ENCODE measurements around the gene OTUD4.
"Not testable (repeated sequence)": the region's sequence is repeated elsewhere in the genome, so short reads cannot be mapped to it uniquely, and the experiment has no call there.

OTUD4 gene

DNA sequence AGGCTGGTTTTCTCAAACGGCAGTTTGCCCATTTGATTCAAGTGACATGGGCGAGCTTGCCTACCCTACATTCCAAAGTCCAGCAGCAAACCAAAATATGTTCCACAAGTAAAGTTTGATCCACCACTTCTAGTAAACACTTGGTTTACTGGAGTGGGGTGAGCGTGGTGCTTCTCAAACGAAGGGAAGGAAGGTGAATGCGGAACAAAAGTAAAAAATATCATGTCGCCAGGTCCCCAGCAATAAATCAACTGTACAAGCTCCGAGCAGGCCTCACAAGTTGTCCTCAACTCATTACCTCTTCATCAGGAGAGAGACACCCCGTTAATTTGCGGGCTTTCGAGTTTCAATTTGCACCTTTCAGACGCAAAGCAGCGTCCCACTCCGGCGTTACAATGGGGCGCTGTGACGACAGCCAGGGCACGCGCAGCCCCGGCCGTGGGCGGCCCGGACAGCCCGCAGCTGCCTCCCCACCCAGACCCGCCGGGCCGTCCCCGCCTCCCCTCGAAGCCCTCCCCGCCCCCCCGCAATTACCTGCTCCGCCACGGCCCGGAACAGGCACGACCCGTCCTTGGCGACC is 1.0 kb downstream of the OTUD4 start:
- peak; percentile 79 to 82 for DNase-seq

DNA sequence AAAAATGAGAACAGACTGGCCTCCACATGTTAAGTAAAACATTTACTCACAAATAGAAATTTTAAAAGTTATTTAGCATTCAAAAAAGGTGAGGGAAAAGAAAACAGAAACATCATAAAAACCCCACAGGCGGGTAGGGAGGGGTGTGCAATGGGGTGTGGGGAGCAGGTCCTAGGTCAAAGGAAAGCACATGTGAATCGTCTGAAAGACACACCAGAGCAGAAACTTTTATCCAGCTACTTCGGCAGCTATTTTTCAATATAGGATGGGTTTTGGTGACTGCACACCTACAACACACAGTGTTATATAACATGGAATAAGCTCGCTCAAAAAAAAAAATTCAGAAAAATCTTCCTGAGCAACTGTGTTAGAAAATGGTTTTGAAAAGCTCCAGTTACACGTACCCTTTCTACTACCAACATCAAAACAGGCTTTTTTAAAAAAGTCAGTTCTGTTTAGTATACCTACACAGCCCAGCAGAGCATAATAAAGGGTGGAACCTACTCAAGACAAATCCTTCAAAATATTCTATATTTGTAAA is 1.6 kb downstream of the OTUD4 start:
- peak; percentile 17 to 32 for DNase-seq

DNA sequence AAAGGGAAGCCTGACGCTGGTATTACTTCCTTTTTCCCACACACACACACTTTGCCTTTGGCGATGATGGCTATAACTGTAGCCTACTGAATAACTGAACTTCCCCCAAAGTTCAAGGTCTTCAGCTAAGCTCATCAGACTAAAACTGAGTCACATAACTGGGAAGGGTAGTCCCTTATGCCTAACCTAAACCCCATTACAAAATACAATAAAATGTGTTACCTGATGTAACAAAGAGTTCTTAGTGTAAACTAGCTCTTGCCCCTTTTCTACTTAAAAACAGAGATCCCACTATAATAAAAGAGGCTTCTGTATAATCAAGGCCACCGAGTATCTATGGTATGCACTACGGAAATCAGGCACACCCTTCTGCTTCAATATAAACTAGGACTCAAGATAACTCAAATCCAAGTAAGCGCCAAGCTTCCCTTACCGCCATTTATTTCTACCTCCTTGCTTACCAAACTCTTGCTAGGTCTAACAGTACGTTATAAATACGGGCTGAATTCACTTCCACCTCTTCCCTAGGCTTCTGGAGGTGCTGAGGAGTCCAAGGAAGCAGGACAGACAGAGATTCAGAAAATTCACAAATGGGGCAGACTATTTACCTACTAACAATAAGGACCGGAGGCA is 2.4 kb downstream of the OTUD4 start:
- no peak for DNase-seq

DNA sequence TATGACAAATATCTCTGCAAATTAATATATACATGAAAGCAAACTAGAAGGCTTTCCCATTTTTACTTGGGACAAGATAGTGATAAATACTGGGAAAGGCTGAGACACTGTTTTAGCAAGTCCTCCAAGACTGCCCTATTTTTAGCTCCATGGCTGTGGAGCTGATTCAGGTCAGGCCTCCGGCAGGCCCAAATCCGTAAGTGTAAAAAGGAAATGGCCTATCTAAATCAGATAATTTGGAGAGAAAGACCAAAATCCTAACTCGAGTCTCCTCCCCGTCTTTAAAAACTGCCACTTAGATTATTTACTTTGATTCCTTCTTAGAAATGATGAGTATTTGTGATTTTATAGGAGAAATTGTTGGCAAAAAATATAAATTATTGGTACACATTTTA is 2.9 kb downstream of the OTUD4 start:
- no peak for DNase-seq

DNA sequence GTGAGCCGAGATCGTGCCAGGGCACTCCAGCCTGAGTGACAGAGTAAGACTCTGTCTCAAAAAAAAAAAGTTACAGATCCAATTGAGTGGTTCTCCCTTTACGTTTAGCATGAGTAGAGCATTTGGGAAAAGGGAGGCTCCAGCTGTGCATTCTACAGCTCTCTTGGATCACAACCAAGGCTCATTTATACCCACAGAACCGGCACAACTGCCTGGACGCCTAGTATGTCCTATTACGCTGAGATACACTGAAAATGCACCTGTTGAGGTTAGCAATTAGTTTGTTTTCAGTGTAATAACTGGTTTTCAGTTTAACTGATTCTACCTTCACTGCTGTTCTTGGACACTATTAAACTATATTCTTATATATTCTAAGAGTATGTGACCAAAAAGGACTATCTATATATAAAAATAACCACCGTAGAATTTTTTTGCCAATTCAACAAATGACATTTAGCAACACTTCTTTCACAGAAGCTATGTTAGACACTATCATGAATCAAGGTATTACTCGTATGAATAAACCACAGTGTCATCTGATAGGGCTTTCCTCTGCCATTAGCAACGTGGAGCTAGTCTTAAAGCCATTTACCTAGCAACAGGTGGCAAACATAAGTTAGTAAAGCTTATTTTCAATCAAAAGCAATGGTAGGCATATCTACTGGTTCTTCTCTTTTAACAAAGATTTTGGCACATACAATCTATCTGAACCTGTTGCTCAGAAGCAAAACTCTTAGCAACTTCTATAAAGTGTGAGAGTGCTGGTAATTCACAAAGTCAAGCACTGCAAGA is 3.6 kb downstream of the OTUD4 start:
- DNase-seq = no peak

DNA sequence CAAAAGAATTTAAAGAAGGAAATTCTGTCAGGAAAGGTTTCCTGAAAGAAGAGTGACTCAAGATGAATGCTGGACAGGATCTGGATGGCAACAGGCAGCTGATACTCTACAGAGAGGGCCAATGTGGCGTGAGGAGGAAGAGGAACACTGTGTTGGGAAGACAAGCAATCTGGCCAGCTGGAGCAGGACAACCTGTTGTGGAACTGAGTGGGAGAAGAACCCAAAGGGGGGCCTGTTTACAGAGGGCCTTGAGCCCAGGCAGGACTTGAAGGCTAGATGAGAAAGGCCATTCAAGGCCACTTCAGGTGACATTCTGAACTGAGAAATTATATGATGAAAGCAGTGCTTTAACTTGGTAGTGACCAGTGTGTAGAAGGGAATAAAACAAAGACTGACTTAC is 8.5 kb downstream of the OTUD4 start:
- DNase-seq = no peak

- DNase-seq = no peak
Observed at GRCh38 chr4:145170223-145170622, 10.2 kb downstream of the OTUD4 start.

GRCh38 chr4:145168581-145169187 is 11.7 kb downstream of the OTUD4 start:
- no peak for DNase-seq

DNA sequence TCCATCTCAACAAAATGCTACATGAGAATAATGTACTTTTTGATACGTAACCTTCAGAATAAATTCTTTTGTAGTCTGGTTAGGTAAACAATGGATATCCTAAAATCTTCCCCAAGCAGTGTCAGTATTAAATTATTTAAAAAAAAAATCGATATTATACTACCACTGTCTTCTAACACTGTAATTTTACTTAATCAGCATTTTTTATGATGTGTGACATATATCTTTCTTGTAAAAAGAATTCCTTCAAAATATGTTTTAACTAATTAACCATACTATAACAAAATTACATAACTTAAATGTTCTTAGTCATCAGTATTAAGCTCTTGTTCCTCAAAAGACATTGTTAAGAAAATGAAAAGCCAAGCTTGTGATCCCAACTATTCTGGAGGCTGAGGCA is 12.5 kb downstream of the OTUD4 start:
- no peak for DNase-seq

DNA sequence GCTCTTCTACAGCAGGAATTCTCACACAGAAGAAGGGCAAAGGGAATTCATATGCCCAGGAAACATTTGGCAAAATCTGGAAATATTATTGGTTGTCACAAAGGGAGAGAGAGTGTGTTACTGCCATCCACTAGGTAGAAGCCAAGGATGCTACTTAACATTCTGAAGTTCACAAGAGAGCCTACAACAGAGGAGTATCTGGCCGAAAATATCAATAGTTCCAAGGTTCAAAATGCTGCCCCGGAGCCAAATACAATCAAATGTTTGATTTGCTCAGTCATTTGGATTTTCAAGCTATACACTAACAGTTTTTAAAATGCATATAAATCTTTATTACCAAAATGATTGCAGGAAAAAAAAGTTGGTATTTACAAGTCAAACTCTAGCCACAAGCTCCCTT is 18.8 kb downstream of the OTUD4 start:
- no peak for DNase-seq

GRCh38 chr4:145156986-145157385 is 23.4 kb downstream of the OTUD4 start:
- no peak for DNase-seq

GRCh38 chr4:145155268-145155870 is 25.0 kb downstream of the OTUD4 start:
- no peak for DNase-seq

DNA sequence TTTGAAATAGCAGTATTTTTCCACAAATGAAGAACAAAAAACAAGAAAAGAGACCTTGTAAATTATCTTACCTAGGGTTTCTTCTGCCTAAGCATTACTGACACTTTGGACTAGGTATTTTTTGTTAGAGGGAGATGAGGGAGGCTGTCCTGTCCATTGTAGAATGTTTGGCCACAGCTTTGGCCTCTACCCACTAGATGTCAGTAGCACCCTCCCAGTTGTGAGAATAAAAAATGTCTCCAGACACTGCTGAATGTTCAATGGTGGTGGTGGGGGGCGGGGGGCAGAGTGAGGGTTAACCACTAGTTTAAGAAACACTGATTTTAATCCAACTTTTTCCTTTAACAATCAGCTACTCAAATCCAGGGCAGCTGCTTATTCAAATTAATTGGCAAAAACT is 25.8 kb downstream of the OTUD4 start:
- no peak for DNase-seq

DNA sequence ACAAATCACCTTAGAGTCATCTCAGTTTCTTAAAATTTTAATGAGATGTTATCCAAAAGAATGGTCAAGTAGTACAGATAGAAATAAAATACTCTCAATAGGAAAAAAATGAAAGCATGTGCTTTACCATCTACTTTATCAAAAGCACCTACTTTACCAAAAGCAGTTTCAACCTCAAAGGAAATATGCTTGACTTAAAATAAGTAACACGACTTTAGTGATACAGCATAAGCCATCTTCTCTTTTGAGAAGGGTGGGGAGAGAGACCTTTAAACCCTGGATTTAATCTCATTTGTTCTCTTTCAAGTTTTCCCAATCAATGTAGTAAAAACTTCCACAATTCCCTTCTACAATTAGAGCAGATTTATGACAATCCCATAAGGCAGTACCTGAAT is 26.5 kb downstream of the OTUD4 start:
- DNase-seq = no peak

DNA sequence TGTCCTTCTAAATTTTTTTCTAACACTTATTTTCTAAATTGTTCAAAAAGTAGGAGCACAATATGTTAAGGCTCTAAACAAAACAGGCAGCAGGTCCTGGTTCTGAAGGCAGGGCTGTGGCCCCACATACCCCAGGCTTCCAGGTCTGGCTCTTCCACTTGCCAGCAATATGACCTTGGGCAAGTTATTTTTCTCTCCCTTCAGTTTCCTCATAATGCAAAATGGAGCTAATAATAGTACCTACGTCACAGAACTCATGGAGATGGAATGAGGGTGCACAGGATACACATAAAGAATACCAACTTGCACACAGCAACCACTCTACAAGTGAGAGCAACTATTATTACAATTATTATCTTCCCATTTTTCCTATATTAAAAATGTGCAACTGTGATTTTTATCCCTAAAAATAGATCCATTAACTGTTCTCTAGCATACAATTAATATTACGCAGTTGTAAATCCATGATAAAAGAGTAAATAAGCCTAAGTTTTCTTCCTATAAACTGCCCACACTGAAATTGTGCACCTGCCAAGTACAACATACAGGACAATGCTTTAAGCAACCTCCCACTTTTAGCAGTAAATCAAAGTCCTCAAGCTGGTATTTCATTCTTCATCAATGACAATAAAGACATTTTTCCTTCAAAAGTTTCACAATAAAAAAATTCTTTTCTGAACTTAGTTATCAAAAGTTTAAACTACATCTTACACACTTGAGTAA is 27.0 kb downstream of the OTUD4 start:
- DNase-seq = no peak

- no peak for DNase-seq
Observed at GRCh38 chr4:145148980-145149379, 31.4 kb downstream of the OTUD4 start.

DNA sequence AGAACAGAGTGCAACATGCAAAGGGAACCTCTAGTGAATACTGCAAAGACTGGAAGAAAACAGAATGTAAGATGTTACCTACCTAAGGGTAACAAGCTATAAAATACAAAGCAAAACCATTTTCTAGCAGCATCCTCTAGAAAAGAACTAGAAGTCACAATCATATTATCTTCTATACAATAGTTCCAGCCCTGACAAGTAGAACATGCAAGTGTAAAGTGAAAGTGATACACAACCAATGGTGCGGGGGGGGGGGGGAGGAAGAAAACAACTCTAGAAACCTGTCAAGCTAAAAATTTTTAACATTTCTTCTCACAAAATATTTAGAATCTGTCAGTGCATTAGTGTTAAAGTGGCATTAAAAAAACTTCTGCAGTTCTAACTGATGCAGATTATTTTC is 44.2 kb downstream of the OTUD4 start:
- DNase-seq = not testable (repeated sequence)

GRCh38 chr4:145132511-145133098 is 47.8 kb downstream of the OTUD4 start:
- DNase-seq = no peak

- no peak for DNase-seq
Observed at GRCh38 chr4:145131848-145132247, 48.5 kb downstream of the OTUD4 start.

- no peak for DNase-seq
Observed at GRCh38 chr4:145130788-145131399, 49.5 kb downstream of the OTUD4 start.

DNA sequence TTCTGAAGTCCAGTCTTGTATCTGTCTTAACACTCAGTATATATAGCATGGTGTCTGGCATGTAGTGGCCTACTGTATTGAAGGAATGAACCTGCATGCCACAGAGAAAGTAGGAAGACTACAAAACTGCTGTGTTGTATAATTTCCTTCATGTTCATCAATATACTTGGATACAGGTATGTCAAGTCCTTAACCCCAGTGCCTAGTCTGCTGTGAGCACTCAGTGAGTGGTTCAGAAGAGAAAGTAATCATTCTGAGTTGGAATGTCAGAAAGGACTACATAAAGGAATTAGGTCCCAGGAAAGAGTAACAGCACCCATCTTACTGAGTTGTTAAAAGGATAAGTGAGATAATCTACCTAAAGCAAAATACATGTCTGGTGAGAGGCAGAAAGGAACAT is 50.3 kb downstream of the OTUD4 start:
- no peak for DNase-seq

DNA sequence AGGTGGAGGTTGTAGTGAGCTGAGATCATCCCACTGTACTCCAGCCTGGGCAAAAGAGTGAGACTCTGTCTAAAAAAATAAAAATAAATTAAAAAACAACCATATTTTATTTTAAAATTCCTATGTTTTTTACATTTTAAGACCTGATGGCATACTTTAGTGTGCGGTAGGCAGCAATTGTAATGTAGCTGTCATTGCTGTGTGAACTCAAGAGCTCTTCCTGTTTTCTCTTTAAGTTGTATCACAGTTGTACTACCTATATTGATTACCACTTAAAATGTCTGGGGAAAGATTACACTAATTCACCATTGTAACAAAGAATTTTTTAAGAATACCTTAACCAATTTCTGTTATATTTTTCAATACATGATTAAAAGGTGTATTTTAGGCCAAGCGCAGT is 55.0 kb downstream of the OTUD4 start:
- DNase-seq = no peak

All from stimulated activated CD4-positive, alpha-beta T cell treated with anti-CD3 and anti-CD28 coated beads, Interleukin-2, amount 100 ng/mL, for 24 hours (primary cell).